Measurements from ENCODE around the gene ATP5F1D. TPM values are rescaled to one million over a fixed set of nuclear protein-coding genes. Genes with fewer than 3 reads are reported as not detected.

Gene ATP5F1D
- total and polyA plus RNA-seq, 2 of the 8 experiments (the other 6 are each of a cell fraction or from before 2014, with no cell fraction given) = 174 to 249 TPM

- TF ChIP-seq PHF8 (conservative IDR thresholded peaks at IDR 0.05; ENCODE audit: low read depth, low read length) = no peak
- no peak for TF ChIP-seq HDAC2 (IDR thresholded peaks at IDR 0.05; ENCODE audit: borderline replicate concordance in 1 of 2, low read depth in 2 of 2, low read length in 2 of 2)
- TF ChIP-seq POU5F1 (IDR thresholded peaks at IDR 0.05; ENCODE audit: low read depth, low read length) = no peak
- TF ChIP-seq KDM5A (IDR thresholded peaks at IDR 0.05; ENCODE audit: low read length) = no peak
- TF ChIP-seq TCF12 (IDR thresholded peaks at IDR 0.05; ENCODE audit: low read depth, low read length) = no peak
- no peak for TF ChIP-seq ASH2L (IDR thresholded peaks at IDR 0.05; ENCODE audit: low read length)
- TF ChIP-seq ATF3 (IDR thresholded peaks at IDR 0.05; ENCODE audit: insufficient read depth, low read depth, low read length) = no peak
- TF ChIP-seq POLR2A (IDR thresholded peaks at IDR 0.05; ENCODE audit: control extremely low read depth in 1 of 2, low read depth in 2 of 2, low read length in 2 of 2) = peak; percentile 46 to 55
- no peak for TF ChIP-seq GABPA (IDR thresholded peaks at IDR 0.05; ENCODE audit: borderline replicate concordance, insufficient read depth, low read length)
- no peak for TF ChIP-seq CHD2 (IDR thresholded peaks at IDR 0.05; ENCODE audit: low read length)
Observed at GRCh38 chr19:1251330-1252220, 10.0 kb downstream of the ATP5F1D start (continued).

Data from H1 (cell line).